ENCODE measurements around the gene OR2T35.

Gene OR2T35

GRCh38 chr1:248589334-248589733 lies 55.7 kb downstream of the OR2T35 start:
- H3K4me3 ChIP-seq, result no peak overlapping the region
- DNase-seq (ENCODE audit: low spot score), result no peak
- no peak for TF ChIP-seq CTCF (IDR thresholded peaks at IDR 0.05)
- no peak overlapping the region for H3K27ac ChIP-seq

All from coronary artery (tissue), 2 donors.